Measurements from ENCODE around the gene PYGM. TPM values are rescaled to one million over a fixed set of nuclear protein-coding genes. Genes with fewer than 3 reads are reported as not detected.
A peak's percentile ranks its signal among the peaks of the same experiment; 100 is the strongest.

Gene PYGM
- total RNA-seq, 1 donor: 0.36 TPM

DNA sequence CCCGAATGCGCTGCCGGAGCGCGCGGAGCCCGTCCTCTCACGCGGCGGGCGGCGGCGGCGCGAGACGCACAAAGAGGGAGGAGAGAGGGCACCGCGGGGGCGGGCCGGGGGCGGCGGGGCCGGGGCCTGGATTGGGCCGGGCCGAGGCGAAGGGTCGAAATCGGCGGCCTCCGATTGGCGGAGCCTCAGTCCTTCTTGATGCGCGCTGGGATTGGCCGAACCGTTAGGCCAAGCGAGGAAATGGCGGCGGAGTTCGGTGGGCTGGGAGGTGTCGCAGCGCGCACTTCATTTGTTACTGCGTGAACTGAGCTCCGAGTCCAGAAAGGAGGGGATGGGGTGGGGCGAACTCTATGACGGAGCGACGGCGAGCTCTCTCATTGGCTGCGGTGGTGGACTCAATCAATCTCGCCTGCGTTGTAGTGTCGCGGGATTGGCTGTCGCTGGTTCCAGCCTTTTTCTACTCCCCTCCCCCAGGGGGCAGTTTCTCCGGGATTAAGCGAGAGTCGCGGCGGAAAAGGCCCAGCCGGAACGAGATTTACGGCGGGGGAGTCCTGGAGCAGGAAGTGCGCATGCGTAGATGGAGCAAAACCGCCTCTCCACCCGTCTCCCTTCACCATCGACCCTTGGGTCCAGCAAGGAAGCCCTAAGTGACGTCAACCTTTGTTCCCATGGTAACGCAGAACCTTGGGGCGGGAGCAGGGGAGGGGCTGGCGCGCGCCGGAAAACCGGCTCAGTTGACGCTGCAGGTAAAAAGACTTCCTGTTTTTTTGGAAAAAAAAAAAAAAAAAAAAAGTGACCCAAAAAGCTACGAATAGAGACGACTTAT is 18.9 kb upstream of the PYGM start, which contains the start of gene SF1:
SF1 (minus strand) TSS at position 70 of the 826 bp plus-strand sequence. CDS start 150 bp downstream, outside the sequence.
- TF ChIP-seq, protein P1, sequence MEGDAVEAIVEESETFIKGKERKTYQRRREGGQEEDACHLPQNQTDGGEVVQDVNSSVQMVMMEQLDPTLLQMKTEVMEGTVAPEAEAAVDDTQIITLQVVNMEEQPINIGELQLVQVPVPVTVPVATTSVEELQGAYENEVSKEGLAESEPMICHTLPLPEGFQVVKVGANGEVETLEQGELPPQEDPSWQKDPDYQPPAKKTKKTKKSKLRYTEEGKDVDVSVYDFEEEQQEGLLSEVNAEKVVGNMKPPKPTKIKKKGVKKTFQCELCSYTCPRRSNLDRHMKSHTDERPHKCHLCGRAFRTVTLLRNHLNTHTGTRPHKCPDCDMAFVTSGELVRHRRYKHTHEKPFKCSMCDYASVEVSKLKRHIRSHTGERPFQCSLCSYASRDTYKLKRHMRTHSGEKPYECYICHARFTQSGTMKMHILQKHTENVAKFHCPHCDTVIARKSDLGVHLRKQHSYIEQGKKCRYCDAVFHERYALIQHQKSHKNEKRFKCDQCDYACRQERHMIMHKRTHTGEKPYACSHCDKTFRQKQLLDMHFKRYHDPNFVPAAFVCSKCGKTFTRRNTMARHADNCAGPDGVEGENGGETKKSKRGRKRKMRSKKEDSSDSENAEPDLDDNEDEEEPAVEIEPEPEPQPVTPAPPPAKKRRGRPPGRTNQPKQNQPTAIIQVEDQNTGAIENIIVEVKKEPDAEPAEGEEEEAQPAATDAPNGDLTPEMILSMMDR (IDR thresholded peaks at IDR 0.05; ENCODE audit: extremely low read depth, low read depth, low read length): no peak
- DNase-seq (ENCODE audit: insufficient read length, low spot score, missing footprints): peak; percentile 98
- H2AFZ ChIP-seq (ENCODE audit: low read length): peak within 1 kb of the TSS; percentile 88
- H3K36me3 ChIP-seq (ENCODE audit: insufficient read depth, low read length): peaks cover 32% of the 10 kb centered on the region
- H3K27me3 ChIP-seq (ENCODE audit: insufficient read depth, low read length): no peaks in the 10 kb centered on the region
- peaks cover 36% of the 10 kb centered on the region for H4K20me1 ChIP-seq (ENCODE audit: insufficient read depth, low read length)
- H3K4me1 ChIP-seq (ENCODE audit: insufficient read depth, low read length): peaks cover 15% of the 10 kb centered on the region
- peak within 1 kb of the TSS; percentile 92 for H3K4me2 ChIP-seq (ENCODE audit: insufficient read depth, low read length)
- no peaks in the 10 kb centered on the region for H3K9me3 ChIP-seq (ENCODE audit: low read depth, low read length)
- peak within 1 kb of the TSS; percentile 91 for H3K27ac ChIP-seq (ENCODE audit: low read depth, low read length)
- peak within 1 kb of the TSS; percentile 79 for H3K4me3 ChIP-seq (ENCODE audit: insufficient read depth, low read length)
- H3K79me2 ChIP-seq (ENCODE audit: insufficient read depth, low read length): peaks cover 39% of the 10 kb centered on the region

DNA sequence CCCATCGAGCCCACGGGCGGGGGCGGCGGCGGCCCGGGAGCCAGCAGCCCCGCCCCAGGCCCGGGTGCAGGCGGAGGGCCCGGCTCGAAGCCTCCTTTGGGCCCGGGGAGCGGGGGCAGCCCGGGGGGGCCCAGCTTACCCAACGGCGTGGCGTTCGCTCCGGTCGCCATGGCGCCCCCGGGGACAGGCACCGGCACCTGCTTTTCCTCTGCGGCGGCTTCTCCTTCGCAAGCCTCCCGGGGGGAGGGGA is 18.4 kb upstream of the PYGM start:
- Histone ChIP-seq H3K9me3 (ENCODE audit: low read depth, low read length) (no peaks in the 10 kb centered on the region), H2AFZ (ENCODE audit: low read length) (no peak overlapping the region), H3K4me1 (ENCODE audit: insufficient read depth, low read length) (peaks cover 15% of the 10 kb centered on the region), H3K27me3 (ENCODE audit: insufficient read depth, low read length) (no peaks in the 10 kb centered on the region), H3K27ac (ENCODE audit: low read depth, low read length) (peak overlapping the region; percentile 91), H3K36me3 (ENCODE audit: insufficient read depth, low read length) (peaks cover 38% of the 10 kb centered on the region), H3K79me2 (ENCODE audit: insufficient read depth, low read length) (peaks cover 44% of the 10 kb centered on the region), H3K4me2 (ENCODE audit: insufficient read depth, low read length) (peak overlapping the region; percentile 16), H3K4me3 (ENCODE audit: insufficient read depth, low read length) (peak overlapping the region; percentile 79), H4K20me1 (ENCODE audit: insufficient read depth, low read length) (peaks cover 41% of the 10 kb centered on the region)
- DNase-seq (ENCODE audit: insufficient read length, low spot score, missing footprints): no peak
- TF ChIP-seq, protein P1 (IDR thresholded peaks at IDR 0.05; ENCODE audit: extremely low read depth, low read depth, low read length): no peak

GRCh38 chr11:64777449-64778222 is 17.9 kb upstream of the PYGM start:
- Histone ChIP-seq H3K36me3 (ENCODE audit: insufficient read depth, low read length) (peaks cover 43% of the 10 kb centered on the region), H3K4me1 (ENCODE audit: insufficient read depth, low read length) (peaks cover 17% of the 10 kb centered on the region), H4K20me1 (ENCODE audit: insufficient read depth, low read length) (peaks cover 45% of the 10 kb centered on the region), H3K27me3 (ENCODE audit: insufficient read depth, low read length) (no peaks in the 10 kb centered on the region), H3K9me3 (ENCODE audit: low read depth, low read length) (no peaks in the 10 kb centered on the region), H3K27ac (ENCODE audit: low read depth, low read length) (peak overlapping the region; percentile 91), H3K4me2 (ENCODE audit: insufficient read depth, low read length) (peak overlapping the region; percentile 92), H3K4me3 (ENCODE audit: insufficient read depth, low read length) (peak overlapping the region; percentile 79), H2AFZ (ENCODE audit: low read length) (no peak overlapping the region), H3K79me2 (ENCODE audit: insufficient read depth, low read length) (peaks cover 49% of the 10 kb centered on the region)
- peak; percentile 99 for DNase-seq (ENCODE audit: insufficient read length, low spot score, missing footprints)
- TF ChIP-seq, protein P1 (IDR thresholded peaks at IDR 0.05; ENCODE audit: extremely low read depth, low read depth, low read length): no peak

DNA sequence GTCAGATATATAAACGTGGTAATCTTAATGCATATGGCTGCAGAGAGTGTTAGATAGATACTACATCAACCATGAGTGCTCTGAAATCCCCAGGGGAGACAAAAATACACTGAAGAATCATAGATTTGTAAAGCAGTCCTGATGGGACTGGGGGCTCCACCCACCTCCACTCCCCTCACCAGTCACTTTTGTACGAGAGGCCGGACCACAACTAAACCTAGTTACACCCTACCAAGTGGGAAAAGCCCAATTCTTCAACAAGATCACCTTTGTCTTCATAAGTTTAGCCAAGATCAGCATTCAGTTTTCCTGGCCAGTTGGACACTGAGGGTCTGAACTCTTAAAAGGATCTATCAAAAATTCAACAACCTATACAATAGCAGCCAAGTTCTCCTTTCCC is 17.1 kb upstream of the PYGM start:
- H3K27me3 ChIP-seq (ENCODE audit: insufficient read depth, low read length): no peaks in the 10 kb centered on the region
- TF ChIP-seq, protein P1 (IDR thresholded peaks at IDR 0.05; ENCODE audit: extremely low read depth, low read depth, low read length): no peak
- peaks cover 57% of the 10 kb centered on the region for H3K79me2 ChIP-seq (ENCODE audit: insufficient read depth, low read length)
- H4K20me1 ChIP-seq (ENCODE audit: insufficient read depth, low read length): peaks cover 53% of the 10 kb centered on the region
- no peak overlapping the region for H2AFZ ChIP-seq (ENCODE audit: low read length)
- DNase-seq (ENCODE audit: insufficient read length, low spot score, missing footprints): no peak
- H3K27ac ChIP-seq (ENCODE audit: low read depth, low read length): peak overlapping the region; percentile 49
- H3K4me3 ChIP-seq (ENCODE audit: insufficient read depth, low read length): peak overlapping the region; percentile 79
- peaks cover 17% of the 10 kb centered on the region for H3K4me1 ChIP-seq (ENCODE audit: insufficient read depth, low read length)
- no peaks in the 10 kb centered on the region for H3K9me3 ChIP-seq (ENCODE audit: low read depth, low read length)
- peaks cover 51% of the 10 kb centered on the region for H3K36me3 ChIP-seq (ENCODE audit: insufficient read depth, low read length)
- H3K4me2 ChIP-seq (ENCODE audit: insufficient read depth, low read length): peak overlapping the region; percentile 92
